B cell (primary cell): ENCODE results near the gene VPS26B. TPM values are rescaled to one million over a fixed set of nuclear protein-coding genes. Genes with fewer than 3 reads are reported as not detected.

Experiments
- ATAC-seq: fragments of 200-7000 bp; cut with Tn5 transposase; one replicate; pipeline ENCODE4 v1.10.0; 2021; ENCODE audit warnings: low read depth, mild to moderate bottlenecking, moderate number of reproducible peaks, moderate library complexity
- CTCF ChIA-PET: fragments of 350-600 bp; sonication (Branson Sonifier 250); formaldehyde crosslinking; loops from one replicate; lab custom pipeline; 2021; ENCODE audit warnings: antibody characterized with exemption, inconsistent platforms; lab: Charles Lee
- POLR2A ChIA-PET: fragments of 350-600 bp; sonication (Branson Sonifier 250); formaldehyde crosslinking; loops from one replicate; lab custom pipeline; 2021; ENCODE audit warnings: antibody characterized with exemption; lab: Charles Lee
- DNase-seq: peaks from one replicate; pipeline ENCODE4 v3.0.0; 2013
- H2AFZ ChIP-seq: 2 replicates; pipeline ENCODE4 v1.6.1; 2012; ENCODE audit warnings: mild to moderate bottlenecking, low read depth, low read length; ENCODE audit not compliant: insufficient read depth, poor library complexity, severe bottlenecking
- H3K27ac ChIP-seq, 2 donors: 1 replicate in 1 of 2; 2 replicates in 1 of 2; pipeline ENCODE4 v1.5.1; 2012 to 2013; ENCODE audit warnings: low read length in 2 of 2, mild to moderate bottlenecking in 2 of 2, moderate library complexity in 1 of 2
- H3K27me3 ChIP-seq, 4 experiments: fragments of 200-600 bp in 1 of 4; sonication (generic) in 1 of 4; replicated peaks in 1 of 4; 1 replicate in 2 of 4; 2 replicates in 2 of 4; pipeline versions ENCODE4 v1.6.1 to v1.7.0; 2013 to 2016; ENCODE audit warnings: low read length in 3 of 4, mild to moderate bottlenecking in 2 of 4, mixed read lengths in 1 of 4, moderate library complexity in 1 of 4; ENCODE audit not compliant: insufficient read depth in 4 of 4, control insufficient read depth in 3 of 4; ENCODE audit errors: control extremely low read depth in 1 of 4
- H3K36me3 ChIP-seq, 2 experiments: replicated peaks in 1 of 2; 1 replicate in 1 of 2; 2 replicates in 1 of 2; pipeline versions ENCODE4 v1.6.1 to v1.7.1; 2013; ENCODE audit warnings: low read length in 1 of 2; ENCODE audit not compliant: insufficient read depth in 2 of 2, control insufficient read depth in 1 of 2; ENCODE audit errors: control extremely low read depth in 1 of 2, extremely low read depth in 1 of 2
- H3K4me1 ChIP-seq, 2 donors: fragments of 200-600 bp in 1 of 2; sonication (generic) in 1 of 2; 1 replicate in 1 of 2; 2 replicates in 1 of 2; pipeline versions ENCODE4 v1.5.1 to v1.6.1; 2013 to 2017; ENCODE audit warnings: low read length in 2 of 2; ENCODE audit not compliant: control insufficient read depth in 2 of 2, insufficient read depth in 2 of 2
- H3K4me2 ChIP-seq: replicated peaks from 2 replicates; pipeline ENCODE3; 2012; ENCODE audit warnings: mild to moderate bottlenecking, low read depth, low read length; ENCODE audit not compliant: poor library complexity, severe bottlenecking
- H3K4me3 ChIP-seq, 5 experiments: fragments of 200-600 bp in 1 of 5; sonication (generic) in 1 of 5; 1 replicate in 3 of 5; 2 replicates in 2 of 5; pipeline versions ENCODE4 v1.5.1 to v1.7.0; 2011 to 2016; ENCODE audit warnings: low read length in 4 of 5, mild to moderate bottlenecking in 4 of 5, low read depth in 2 of 5, control low read depth in 1 of 5, moderate library complexity in 1 of 5; ENCODE audit not compliant: insufficient read depth in 1 of 5; ENCODE audit errors: control extremely low read depth in 1 of 5, extremely low read depth in 1 of 5
- H3K79me2 ChIP-seq: fragments of 200-600 bp; sonication (generic); one replicate; pipeline ENCODE4 v1.6.0; 2016; ENCODE audit warnings: low read length; ENCODE audit not compliant: control insufficient read depth, insufficient read depth
- H3K9ac ChIP-seq: fragments of 200-600 bp; sonication (generic); 2 replicates; pipeline ENCODE4 v1.6.1; 2017; ENCODE audit warnings: mild to moderate bottlenecking, low read length, moderate library complexity
- H3K9me3 ChIP-seq, 3 donors: one replicate each; pipeline versions ENCODE4 v1.6.1 to v1.7.1; 2013; ENCODE audit warnings: low read length in 2 of 3; ENCODE audit not compliant: control insufficient read depth in 2 of 3, insufficient read depth in 1 of 3; ENCODE audit errors: control extremely low read depth in 1 of 3
- H4K20me1 ChIP-seq: 2 replicates; pipeline ENCODE4 v1.6.0; 2012; ENCODE audit warnings: mild to moderate bottlenecking, low read length; ENCODE audit not compliant: insufficient read depth, control insufficient read depth, poor library complexity, severe bottlenecking
- H3K27ac Mint-ChIP-seq: one replicate; pipeline ENCODE4 v1.8.0; 2021; ENCODE audit warnings: mixed read lengths
- H3K27me3 Mint-ChIP-seq: one replicate; pipeline ENCODE4 v1.8.0; 2021; ENCODE audit warnings: mixed read lengths
- H3K4me1 Mint-ChIP-seq: one replicate; pipeline ENCODE4 v1.8.0; 2021; ENCODE audit warnings: mixed read lengths
- H3K4me3 Mint-ChIP-seq: one replicate; pipeline ENCODE4 v1.8.0; 2021; ENCODE audit warnings: mixed read lengths
- H3K9me3 Mint-ChIP-seq: one replicate; pipeline ENCODE4 v1.8.0; 2022; ENCODE audit warnings: mixed read lengths; ENCODE audit not compliant: insufficient read depth
- CTCF ChIP-seq: fragments of 200-600 bp; IDR thresholded peaks from one replicate; pipeline ENCODE4 v1.8.0; 2022; ENCODE audit warnings: antibody characterized with exemption, mild to moderate bottlenecking
- EZH2 ChIP-seq: IDR thresholded peaks from 2 replicates; pipeline ENCODE4 v1.6.1; 2012; ENCODE audit warnings: borderline replicate concordance, low read depth, mild to moderate bottlenecking, moderate library complexity, low read length; ENCODE audit not compliant: insufficient read depth, poor library complexity, severe bottlenecking
- WGBS: methylation state at CpG from one replicate; pipeline ENCODE4 v1.1.5; 2013; ENCODE audit warnings: missing lambda C conversion rate; ENCODE audit not compliant: insufficient coverage; 5-methylcytosine and 5-hydroxymethylcytosine counted together
- intact Hi-C: fragments of 100-400 bp; cut with micrococcal nuclease; formaldehyde crosslinking; loops from one replicate; pipeline ENCODE4 v1.10.0; 2022
- polyA plus RNA-seq: library from polyadenylated mRNA; depleted of rRNA; stranded (reverse); fragments of >200 nt; gene quantifications from 2 replicates; pipeline ENCODE4 v1.2.3, GENCODE V29; 2012
- total RNA-seq, 2 donors: library from RNA; stranded (reverse); fragments of 120-200 nt in 1 of 2; gene quantifications; 1 replicate in 1 of 2; 2 replicates in 1 of 2; pipeline versions ENCODE4 v1.2.3 to v1.2.4, GENCODE V29; 2013 to 2022

VPS26B gene
- total and polyA plus RNA-seq, 2 donors (not counting 1 experiment from before 2014, with no cell fraction given), result 14.7 to 38.5 TPM

GRCh38 chr11:134282121-134283045, 57.9 kb downstream of the VPS26B start:
- CTCF ChIA-PET, result no interaction called here
- Mint-ChIP-seq H3K27me3 (peaks cover 47% of the 10 kb centered on the region), H3K9me3 (peaks cover 7% of the 10 kb centered on the region), H3K4me3 (no peak overlapping the region), H3K27ac (no peak overlapping the region), H3K4me1 (peaks cover 3% of the 10 kb centered on the region)
- peaks cover 0 to 12% (median 5%) of the 10 kb centered on the region in 3 donors for H3K9me3 ChIP-seq
- H3K4me2 ChIP-seq, result no peak overlapping the region
- no peak overlapping the region for H3K9ac ChIP-seq
- H3K4me3 ChIP-seq, result no peak overlapping the region
- 90% methylated on average over 19 of the region's 22 CpGs for WGBS
- TF ChIP-seq CTCF (no peak), EZH2 (no peak)
- H3K27ac ChIP-seq, result no peak overlapping the region
- H4K20me1 ChIP-seq, result no peaks in the 10 kb centered on the region
- intact Hi-C loops, result no loop called here
- no peak for DNase-seq
- H3K27me3 ChIP-seq, result peaks cover 0 to 18% (median 13%) of the 10 kb centered on the region in 4 experiments
- H3K79me2 ChIP-seq, result no peaks in the 10 kb centered on the region
- POLR2A ChIA-PET, result no interaction called here
- ATAC-seq, result no peak
- no peaks in the 10 kb centered on the region for H3K36me3 ChIP-seq
- no peak overlapping the region for H2AFZ ChIP-seq
- peaks cover 3 to 7% of the 10 kb centered on the region in 2 donors for H3K4me1 ChIP-seq
